ENCODE measurements around the gene TGOLN2.
"Not testable (repeated sequence)": the region's sequence is repeated elsewhere in the genome, so short reads cannot be mapped to it uniquely, and the experiment has no call there.

Gene TGOLN2

GRCh38 chr2:85327822-85328617, at the start of gene TGOLN2:
Gene TGOLN2, minus strand, starts transcription at chr2:85327989. Its CDS starts 27 bp downstream, at chr2:85327962.
- peak; percentile 71 to 93 (median 85) for DNase-seq

- no peak for DNase-seq
Measured at GRCh38 chr2:85377083-85377482, 49.3 kb upstream of the TGOLN2 start.

- DNase-seq, result no peak
Measured at GRCh38 chr2:85376291-85377065, 48.7 kb upstream of the TGOLN2 start.

GRCh38 chr2:85371045-85371444, 43.3 kb upstream of the TGOLN2 start:
- DNase-seq, result no peak

- no peak for DNase-seq
Measured at GRCh38 chr2:85369500-85369899, 41.7 kb upstream of the TGOLN2 start.

GRCh38 chr2:85368921-85369320, 41.1 kb upstream of the TGOLN2 start:
- DNase-seq, result no peak

- no peak for DNase-seq
Measured at GRCh38 chr2:85367180-85367579, 39.4 kb upstream of the TGOLN2 start.

- DNase-seq, result not testable (repeated sequence)
Measured at GRCh38 chr2:85362653-85363387, 35.0 kb upstream of the TGOLN2 start.

GRCh38 chr2:85357736-85358135, 29.9 kb upstream of the TGOLN2 start:
- DNase-seq, result no peak

- no peak for DNase-seq
Measured at GRCh38 chr2:85356186-85356585, 28.4 kb upstream of the TGOLN2 start.

GRCh38 chr2:85355521-85355920, 27.7 kb upstream of the TGOLN2 start:
- no peak for DNase-seq

GRCh38 chr2:85355073-85355410, 27.3 kb upstream of the TGOLN2 start:
- peak in 2 of 4 experiments; percentile 29 to 38 for DNase-seq

- peak; percentile 81 to 87 (median 83) for DNase-seq
Measured at GRCh38 chr2:85354286-85355072, 26.7 kb upstream of the TGOLN2 start, which contains the start of the genes ELMOD3 and RETSAT. Gene ELMOD3, plus strand, starts transcription at chr2:85354769. Its CDS starts 2,430 bp downstream, at chr2:85357199. Gene RETSAT, minus strand, starts transcription at chr2:85354528. Its CDS starts 21 bp downstream, at chr2:85354507.

GRCh38 chr2:85353876-85354285, 26.1 kb upstream of the TGOLN2 start:
- no peak for DNase-seq

- no peak for DNase-seq
Measured at GRCh38 chr2:85347599-85347998, 19.8 kb upstream of the TGOLN2 start.

GRCh38 chr2:85344356-85344954, 16.7 kb upstream of the TGOLN2 start:
- DNase-seq, result no peak

- not testable (repeated sequence) for DNase-seq
Measured at GRCh38 chr2:85343207-85343895, 15.6 kb upstream of the TGOLN2 start.

- DNase-seq, result no peak
Measured at GRCh38 chr2:85342156-85342555, 14.4 kb upstream of the TGOLN2 start.

- DNase-seq, result no peak
Measured at GRCh38 chr2:85341269-85342029, 13.7 kb upstream of the TGOLN2 start.

Measured in activated naive CD4-positive, alpha-beta T cell (primary cell).